Measurements from ENCODE around the gene CANT1.

GRCh38 chr17:79039886-79040285 lies 30.3 kb upstream of the CANT1 start:
- no peak for TF ChIP-seq CTCF (IDR thresholded peaks at IDR 0.05)
- no peak for TF ChIP-seq POLR2A (IDR thresholded peaks at IDR 0.05)
